Endothelial cell of umbilical vein (primary cell): ENCODE data around the gene DTD2.

Experiments used
- EZH2 ChIP-seq: IDR thresholded peaks from 2 replicates; pipeline ENCODE4 v1.6.1; 2012; ENCODE audit warnings: borderline replicate concordance, low read depth, mild to moderate bottlenecking, moderate library complexity, low read length, inconsistent platforms; ENCODE audit not compliant: severe bottlenecking
- GATA2 ChIP-seq: IDR thresholded peaks from 2 replicates; pipeline ENCODE4 v1.7.0; 2011; ENCODE audit warnings: low read depth, mild to moderate bottlenecking, moderate library complexity, mixed read lengths, low read length; ENCODE audit not compliant: insufficient read length, insufficient read depth
- JUN ChIP-seq: IDR thresholded peaks from 2 replicates; pipeline ENCODE4 v1.6.1; 2011; ENCODE audit warnings: borderline replicate concordance, low read depth; ENCODE audit not compliant: insufficient read length, insufficient read depth
- MYC ChIP-seq: IDR thresholded peaks from one replicate; pipeline ENCODE4 v1.6.1; 2011; ENCODE audit warnings: mild to moderate bottlenecking, low read depth, low read length
- POLR2A ChIP-seq: IDR thresholded peaks from 2 replicates; pipeline ENCODE4 v1.6.1; 2012; ENCODE audit warnings: low read depth, mild to moderate bottlenecking, control low read depth, low read length
- POLR2AphosphoS5 ChIP-seq: IDR thresholded peaks from 2 replicates; pipeline ENCODE4 v1.6.1; 2012; ENCODE audit warnings: low read depth, mild to moderate bottlenecking, control low read depth, low read length, moderate library complexity; ENCODE audit not compliant: insufficient read depth
- TF ChIP-seq, protein P1 (sequence below), 2 donors: IDR thresholded peaks; 1 replicate in 1 of 2; 2 replicates in 1 of 2; pipeline ENCODE4 v1.5.1; 2011; ENCODE audit warnings: low read length in 2 of 2, mild to moderate bottlenecking in 2 of 2, moderate library complexity in 2 of 2, control low read depth in 1 of 2, inconsistent platforms in 1 of 2, low read depth in 1 of 2; ENCODE audit not compliant: insufficient read depth in 1 of 2; ENCODE audit errors: extremely low read depth in 1 of 2
- TF ChIP-seq, protein P2 (sequence below): IDR thresholded peaks from 2 replicates; pipeline ENCODE4 v1.6.1; 2011; ENCODE audit not compliant: insufficient read depth, insufficient read length

DNA sequence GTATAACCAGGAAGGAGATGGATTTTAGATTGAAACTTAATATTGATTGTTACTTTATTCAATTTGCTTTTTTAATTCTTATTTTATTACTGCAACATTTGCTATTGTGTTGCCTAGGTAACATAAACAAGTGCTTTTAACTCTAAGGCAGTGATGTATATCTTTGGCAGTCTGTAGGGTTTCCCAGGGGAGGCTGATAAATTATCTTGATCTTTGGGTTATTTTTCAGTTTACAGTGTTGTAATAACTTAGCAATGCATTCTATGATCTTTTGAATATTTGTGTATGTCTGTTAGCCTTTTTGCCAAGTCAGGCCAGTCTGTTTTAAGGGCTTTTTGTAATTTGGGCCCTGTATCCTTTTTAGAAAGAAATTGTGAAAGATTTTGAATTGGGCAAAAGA, 7.8 kb upstream of the DTD2 start:
- TF ChIP-seq GATA2 = no peak
- TF ChIP-seq, protein P1, sequence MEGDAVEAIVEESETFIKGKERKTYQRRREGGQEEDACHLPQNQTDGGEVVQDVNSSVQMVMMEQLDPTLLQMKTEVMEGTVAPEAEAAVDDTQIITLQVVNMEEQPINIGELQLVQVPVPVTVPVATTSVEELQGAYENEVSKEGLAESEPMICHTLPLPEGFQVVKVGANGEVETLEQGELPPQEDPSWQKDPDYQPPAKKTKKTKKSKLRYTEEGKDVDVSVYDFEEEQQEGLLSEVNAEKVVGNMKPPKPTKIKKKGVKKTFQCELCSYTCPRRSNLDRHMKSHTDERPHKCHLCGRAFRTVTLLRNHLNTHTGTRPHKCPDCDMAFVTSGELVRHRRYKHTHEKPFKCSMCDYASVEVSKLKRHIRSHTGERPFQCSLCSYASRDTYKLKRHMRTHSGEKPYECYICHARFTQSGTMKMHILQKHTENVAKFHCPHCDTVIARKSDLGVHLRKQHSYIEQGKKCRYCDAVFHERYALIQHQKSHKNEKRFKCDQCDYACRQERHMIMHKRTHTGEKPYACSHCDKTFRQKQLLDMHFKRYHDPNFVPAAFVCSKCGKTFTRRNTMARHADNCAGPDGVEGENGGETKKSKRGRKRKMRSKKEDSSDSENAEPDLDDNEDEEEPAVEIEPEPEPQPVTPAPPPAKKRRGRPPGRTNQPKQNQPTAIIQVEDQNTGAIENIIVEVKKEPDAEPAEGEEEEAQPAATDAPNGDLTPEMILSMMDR (IDR thresholded peaks at IDR 0.05; ENCODE audit: extremely low read depth in 1 of 2, insufficient read depth in 1 of 2, low read depth in 1 of 2, low read length in 2 of 2) = no peak
- no peak for TF ChIP-seq POLR2A
- no peak for TF ChIP-seq POLR2AphosphoS5
- no peak for TF ChIP-seq MYC
- TF ChIP-seq, protein P2, sequence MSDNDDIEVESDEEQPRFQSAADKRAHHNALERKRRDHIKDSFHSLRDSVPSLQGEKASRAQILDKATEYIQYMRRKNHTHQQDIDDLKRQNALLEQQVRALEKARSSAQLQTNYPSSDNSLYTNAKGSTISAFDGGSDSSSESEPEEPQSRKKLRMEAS = no peak
- TF ChIP-seq EZH2 = no peak
- TF ChIP-seq JUN = no peak
